Anterior cingulate cortex (tissue), 58 donors: ENCODE measurements around the gene TRIP13.
"Not testable (repeated sequence)": the region's sequence is repeated elsewhere in the genome, so short reads cannot be mapped to it uniquely, and the experiment has no call there.

Source experiments
- DNase-seq, 58 donors: peaks; one replicate each; lab custom pipeline; 2025; lab: John Stamatoyannopoulos, UW

The TRIP13 gene

DNA sequence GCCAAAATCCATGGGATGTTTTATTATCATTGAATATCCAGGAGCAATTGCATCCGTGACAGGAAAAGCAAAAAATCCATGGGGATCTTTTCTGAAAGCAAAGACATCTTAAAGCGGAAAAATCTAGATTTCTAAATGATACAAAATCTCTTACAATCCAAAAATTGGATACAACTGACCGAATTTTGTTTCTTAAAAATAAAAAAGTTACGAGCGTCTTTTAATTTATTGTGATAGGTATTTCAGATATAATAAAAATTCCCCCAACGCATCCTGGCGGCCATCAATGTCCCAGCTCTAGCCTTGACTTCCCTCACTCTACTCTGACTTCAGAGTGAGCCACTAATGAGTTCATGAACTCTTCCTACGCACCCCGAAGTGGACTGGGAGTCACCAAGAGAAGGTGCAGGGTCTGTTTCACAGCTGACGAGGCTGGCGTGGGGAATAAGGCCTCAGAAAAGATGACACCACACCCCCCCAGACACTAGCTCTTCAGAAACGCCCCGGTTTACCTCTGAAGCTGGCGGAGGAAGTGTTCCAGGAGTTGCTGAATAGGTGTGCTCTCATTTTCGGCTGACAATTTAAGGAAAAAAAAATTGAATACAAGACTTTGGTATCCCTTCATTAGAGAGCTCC lies 3.5 kb upstream of the TRIP13 start:
- DNase-seq, result no peak

DNA sequence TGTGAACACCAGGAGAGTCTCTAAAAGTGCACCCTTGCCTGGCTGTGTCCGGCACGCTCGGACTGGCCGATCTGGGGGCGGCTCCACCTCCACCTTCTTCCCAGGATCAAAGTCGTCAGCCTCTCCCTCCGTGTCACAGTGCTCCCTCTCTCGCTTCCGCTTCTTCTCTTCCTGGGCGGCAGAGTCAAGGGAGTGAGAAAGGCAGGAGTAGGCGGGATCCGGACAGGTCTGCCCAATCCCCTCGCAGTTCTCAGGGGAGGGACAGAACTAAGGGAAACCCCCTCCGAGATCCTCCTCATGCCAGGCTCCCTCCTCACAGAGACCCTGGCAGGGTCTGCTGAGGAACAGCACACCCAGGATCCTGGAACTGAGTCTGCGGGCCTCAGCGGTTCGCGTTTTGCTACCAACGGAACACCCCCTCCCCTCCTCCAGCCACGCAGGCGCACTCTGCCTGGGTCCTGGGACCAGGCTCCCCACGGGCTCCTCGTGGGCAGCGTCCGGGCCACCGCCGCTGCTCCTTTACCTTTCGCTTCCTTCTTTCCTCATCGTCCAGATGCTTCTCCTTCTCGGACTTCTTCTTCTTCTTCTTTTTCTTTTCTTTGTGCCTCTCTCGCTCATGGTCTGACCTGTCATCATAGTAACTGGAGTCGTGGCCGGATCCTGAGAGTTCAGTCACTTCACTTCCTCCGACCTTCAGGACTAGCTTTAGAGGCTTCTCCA lies 1.4 kb upstream of the TRIP13 start:
- DNase-seq, result no peak

DNA sequence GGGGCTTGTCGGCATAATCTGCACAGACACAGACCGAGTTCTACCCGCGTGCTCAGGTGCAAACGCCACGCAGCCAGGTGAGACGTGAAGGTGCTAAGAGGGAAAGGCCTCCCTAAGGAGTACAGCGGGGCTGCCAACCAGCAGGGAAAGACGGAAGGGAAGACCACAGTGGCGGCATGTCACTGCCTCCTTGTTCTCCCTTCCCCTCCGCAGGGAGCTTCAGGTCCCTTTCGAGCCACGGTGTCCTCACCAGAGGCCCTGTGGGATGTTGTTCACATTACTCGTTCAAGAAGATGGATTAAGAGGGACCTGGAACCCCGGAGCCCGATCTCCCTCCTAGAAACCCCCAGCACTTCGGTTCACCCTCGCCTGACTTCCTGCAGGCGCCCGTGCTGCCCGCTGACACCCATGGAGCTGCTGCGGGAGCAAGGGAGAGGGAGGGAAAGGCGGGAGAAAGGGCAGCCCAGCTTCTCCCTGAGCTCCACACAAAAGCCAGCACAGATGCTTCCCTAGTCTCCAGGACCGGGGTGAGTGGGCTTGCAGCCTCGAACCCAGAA lies 769 bp upstream of the TRIP13 start:
- peak in 1 of 58 donors; percentile 46 for DNase-seq

DNA sequence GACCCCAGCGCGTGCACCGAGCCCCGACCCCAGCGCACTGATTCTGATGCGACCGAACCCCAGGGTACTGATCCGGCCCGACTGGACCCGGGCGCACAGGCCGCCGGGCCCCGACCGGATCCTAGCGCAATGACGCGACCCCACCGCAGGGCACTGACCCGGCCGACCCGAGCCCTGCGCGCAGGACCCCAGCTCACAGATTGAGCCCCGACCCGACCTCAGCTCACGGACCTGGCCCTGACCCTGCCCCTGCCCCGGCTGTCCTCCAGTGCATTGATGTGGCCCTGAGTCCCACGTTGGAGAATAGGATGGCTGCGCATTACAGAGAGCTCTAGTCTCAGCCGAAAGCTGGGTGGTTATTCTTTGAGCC lies 438 bp downstream of the TRIP13 start:
- DNase-seq, result no peak

DNA sequence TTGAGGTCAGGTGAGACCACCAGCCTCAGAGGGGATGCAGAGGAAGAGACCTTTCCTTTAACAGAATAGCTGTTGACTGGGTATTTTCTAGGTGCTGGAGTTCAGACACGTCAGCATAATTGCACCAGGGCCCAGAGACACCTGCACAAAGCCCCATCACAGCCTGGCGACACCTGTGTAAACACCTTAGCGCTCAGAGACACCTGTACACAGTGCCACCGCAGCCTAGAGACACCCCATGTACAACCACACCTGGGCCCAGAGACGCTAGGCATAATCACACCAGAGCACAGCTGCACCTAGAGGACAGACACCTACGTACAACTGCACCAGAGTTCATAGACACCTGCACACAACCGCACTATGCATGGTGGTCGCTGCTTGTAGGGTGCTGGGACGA lies 1.0 kb downstream of the TRIP13 start:
- no peak for DNase-seq

DNA sequence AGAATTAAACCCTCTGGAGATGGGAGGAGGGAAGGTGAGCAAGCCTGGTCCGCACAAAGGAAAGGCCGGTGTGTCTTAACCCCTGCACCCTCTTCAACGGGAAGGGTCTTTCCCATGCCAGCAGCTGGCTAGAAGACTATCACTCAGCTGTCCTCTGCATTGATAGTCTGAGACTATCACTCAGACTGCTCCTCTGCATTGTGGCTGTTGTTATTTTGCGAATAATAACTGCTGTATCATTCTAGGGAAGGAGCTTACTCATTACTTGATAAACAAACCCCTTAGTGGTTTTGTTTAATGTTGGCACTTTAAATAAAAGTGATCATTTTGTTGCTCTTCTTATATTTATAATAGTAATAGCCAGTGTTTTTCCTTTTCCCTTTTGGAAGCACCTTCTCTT lies 8.1 kb downstream of the TRIP13 start:
- no peak for DNase-seq

DNA sequence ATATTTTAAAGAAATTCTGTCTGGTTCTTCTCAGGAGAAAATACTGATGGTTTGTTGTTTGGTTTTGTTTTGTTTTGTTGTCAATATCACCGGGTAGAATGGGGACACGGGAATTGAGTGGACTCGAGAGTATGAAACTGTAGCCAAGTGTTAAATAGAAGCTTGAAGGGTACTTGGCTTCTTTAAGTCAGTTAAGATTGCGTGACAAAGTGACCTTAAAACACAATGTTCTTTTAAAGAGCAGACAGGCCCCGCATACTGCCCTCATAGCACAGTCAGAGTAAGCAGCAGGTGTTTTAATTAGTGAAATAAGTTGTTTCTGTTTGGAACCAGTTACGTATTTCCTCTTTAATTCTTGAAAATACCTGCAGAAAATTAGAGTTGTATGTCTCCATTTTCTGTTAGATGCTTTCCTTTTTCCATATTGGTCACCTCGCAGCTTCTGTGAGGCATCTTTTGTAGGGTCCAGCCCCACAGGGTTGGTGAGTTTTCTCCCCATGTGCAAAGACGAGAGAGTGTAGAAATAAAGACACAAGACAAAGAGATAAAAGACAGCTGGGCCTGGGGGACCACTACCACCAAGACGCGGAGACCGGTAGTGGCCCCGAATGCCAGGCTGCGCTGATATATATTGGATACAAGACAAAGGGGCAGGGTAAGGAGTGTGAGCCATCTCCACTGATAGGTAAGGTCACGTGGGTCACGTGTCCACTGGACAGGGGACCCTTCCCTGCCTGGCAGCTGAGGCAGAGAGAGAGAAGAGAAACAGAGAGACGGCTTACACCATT lies 9.6 kb downstream of the TRIP13 start:
- no peak for DNase-seq

DNA sequence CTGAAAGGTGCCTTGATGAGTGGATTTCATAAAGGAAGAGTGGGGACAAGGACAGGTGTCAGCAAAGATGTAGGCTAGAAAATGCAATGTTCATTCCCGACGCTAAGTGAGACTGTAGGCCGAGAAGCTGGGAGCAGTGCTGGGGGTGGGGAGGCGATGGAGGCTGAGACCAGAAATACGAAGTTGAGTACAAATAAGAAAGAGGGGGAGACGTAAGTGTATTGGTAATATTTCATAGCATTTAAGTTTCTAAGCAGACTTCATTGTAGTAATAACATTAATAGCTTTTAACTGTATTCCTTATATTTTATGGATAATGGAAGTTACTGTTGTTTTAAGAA lies 11.0 kb downstream of the TRIP13 start:
- no peak for DNase-seq

DNA sequence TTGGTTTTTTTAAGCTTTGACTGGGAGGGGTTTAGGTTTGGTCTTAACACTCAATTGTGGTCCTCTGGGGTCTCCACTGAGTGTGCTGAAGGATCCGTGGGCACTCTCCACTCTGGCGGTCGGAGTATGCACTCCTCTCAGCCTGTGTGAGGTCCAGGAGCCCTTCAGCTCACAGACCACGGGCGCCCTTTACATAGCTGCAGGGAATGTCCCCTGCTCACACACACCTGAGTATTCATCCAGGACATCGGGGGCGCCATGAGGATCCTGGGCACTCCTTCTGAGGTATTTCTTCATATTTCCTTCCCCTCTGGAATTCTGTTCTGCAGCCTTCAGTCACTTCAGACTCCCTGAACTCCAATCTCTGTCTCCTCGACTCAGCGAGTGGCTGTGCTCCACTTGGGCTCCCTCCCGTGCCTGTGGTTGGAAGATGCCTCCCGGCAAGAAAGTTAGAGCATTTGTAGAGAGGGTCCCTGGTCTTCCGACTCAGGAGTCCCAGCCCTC lies 12.5 kb downstream of the TRIP13 start:
- DNase-seq, result no peak

DNA sequence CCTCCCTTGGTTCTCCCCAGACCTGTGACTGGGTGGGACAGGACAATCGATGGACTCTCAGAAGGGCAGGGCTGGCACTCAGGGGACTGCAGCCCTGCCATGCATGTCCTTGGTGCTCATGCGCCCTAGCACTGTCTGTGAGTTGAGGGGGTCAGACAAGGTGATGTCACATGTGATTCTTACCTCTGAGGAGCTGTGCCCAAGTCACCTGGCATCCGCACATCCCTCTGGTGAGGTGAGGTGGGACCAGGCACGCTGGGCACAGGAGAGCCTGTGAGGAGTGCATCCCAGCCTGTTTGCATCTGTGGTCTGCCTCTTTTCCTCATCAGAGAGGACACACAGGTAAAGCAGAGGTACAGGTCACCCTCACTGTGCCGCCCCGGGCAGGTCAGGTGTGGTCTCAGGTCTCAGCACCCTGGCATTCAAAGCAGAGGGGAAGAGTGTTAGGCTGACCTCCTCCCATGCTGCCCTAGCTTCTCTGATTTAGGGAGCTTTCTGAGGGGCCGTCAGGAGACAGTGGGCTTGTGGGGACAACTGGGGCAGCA lies 14.8 kb downstream of the TRIP13 start:
- DNase-seq, result no peak

DNA sequence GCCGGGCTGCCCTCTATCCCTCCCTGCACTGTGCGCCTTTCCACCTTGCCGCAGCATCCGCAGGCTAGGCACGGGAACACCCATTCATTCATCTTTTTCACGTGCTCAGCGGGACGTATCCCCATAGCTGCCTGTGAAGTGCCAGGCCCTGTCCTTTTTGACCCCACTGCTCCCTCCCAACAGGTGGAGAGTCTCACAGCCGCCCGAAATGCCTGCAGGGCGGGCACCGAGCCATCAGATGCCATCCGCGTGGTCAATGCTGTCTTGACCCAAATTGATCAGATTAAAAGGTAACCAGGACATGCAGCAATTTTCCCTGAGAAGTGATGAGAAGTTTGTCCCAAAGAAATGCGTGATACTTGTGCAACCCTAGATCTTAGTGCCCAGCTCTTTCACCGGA lies 15.5 kb downstream of the TRIP13 start:
- no peak for DNase-seq

DNA sequence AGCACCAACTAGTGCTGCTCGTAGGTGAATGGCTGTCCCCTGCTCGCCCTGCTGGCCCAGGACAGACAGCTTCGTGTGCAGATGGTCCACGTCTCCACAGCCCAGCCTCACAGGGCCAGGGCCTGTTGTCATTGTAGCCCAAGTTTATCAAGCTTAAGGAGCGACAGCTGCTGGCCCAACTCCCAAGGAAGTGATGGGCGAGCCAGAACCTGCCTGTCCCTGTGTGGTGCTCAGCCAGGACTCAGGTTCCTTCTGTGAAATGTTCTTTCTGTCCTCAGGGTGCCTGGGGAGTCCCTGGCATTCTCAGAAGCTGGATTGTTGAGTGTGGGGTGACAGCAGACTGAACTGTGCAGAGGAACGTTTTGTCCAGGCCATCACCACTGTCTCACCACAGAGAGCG lies 16.4 kb downstream of the TRIP13 start:
- no peak for DNase-seq

DNA sequence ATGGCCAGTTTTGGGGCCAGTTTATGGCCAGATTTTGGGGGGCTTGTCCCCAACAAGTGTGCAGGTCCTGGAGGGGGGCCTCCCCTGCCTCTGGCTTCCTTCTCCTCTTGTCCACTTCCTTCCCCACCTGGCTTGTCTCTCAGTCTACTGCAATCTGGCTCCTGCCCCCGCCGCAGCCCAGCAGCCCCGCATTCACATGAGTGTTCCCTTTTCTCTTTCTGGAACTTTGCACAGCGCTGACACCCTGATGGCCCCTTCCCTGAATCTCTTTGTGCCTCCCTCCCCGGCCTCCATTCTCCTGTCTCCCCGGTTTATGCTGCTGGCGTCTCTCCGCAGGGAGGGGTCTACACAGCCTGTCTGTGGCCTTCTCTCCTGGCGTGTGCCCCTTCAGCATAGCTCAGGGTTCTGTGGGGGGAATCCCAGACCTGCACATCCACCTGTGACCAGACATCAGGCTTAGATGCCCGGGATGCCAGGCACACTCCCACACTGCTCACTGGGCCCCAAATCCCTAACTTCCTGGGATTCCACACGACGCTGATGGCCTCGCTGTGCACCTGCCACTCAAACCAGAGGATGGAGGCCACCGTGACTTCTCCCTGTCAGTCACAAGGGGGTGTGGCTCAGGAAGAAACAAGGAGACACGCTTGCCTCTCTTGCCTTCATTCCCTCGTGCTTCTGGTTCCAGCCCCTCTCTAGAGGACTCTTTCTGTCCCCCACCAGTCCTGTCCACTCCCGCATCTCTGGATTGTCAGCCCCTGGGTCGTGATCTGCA lies 17.5 kb downstream of the TRIP13 start:
- DNase-seq, result no peak

DNA sequence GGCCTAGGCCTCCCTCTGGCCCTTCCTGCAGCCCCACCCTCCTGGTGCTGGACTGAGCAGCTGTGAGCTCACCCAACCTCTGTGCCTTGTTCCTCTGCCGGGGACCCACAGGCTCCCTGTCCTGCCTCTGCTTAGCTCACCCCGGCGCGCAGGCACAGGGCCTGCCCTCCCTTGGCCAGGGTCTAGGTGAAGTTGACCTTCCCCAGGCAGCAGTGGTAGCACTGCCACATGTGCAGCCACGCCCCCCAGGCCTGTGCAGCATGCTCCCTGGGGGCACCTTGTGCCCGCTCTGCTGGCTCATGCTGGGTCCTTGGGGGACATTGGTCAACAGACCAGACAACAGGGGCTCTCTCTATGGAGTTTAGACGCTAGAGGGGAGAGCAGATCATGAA lies 18.1 kb downstream of the TRIP13 start:
- no peak for DNase-seq

DNA sequence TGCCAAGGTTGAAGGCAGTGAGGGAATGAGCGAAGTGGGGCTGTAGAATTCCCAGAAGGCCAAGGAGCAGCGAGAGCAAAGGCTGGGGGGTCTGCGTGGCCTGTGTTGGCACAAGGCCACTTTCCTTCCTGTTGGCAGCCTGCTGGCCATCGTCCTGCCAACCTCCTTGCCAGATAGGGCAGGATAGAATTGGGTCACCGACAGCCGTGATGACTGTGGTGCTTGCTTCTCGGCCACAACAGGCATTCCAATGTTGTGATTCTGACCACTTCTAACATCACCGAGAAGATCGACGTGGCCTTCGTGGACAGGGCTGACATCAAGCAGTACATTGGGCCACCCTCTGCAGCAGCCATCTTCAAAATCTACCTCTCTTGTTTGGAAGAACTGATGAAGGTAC lies 18.9 kb downstream of the TRIP13 start:
- DNase-seq, result peak in 1 of 58 donors; percentile 30

DNA sequence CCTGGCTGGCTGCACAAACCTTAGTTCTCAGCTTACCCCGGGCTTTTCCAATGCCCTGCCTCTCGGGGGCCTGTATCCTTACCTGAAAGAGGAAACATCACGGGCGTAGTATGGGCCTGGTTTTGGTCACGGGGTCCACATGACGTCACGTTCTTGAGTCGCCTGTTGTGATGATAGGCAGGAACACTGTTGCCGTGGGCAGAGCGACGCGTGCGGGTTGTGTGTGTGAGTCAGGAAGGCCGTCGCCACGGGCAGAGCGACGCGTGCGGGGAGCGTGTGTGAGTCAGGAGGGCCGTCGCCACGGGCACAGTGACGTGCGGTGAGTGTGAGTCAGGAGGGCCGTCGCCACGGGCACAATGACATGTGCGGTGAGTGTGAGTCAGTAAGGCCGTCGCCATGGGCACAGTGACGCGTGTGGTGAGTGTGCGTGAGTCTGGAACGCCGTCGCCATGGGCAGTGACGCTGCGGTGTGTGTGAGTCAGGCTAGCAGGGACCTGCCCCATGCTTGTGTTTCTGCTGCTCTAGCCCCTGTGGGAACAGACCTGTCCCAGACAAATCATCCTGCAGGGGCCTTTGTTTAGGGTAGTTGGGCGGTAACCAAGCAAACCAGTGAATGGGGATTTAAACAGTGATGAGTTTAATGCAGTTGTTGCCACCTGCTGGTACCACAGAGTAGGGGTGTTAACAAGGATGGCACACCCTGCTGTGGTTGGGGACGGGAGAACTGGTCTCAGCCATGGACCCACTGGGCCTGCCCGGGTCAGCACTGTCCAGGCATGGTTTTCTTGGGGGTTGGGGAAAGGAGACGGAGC lies 19.8 kb downstream of the TRIP13 start:
- peak in 41 of 58 donors; percentile 10 to 81 (median 46) for DNase-seq

DNA sequence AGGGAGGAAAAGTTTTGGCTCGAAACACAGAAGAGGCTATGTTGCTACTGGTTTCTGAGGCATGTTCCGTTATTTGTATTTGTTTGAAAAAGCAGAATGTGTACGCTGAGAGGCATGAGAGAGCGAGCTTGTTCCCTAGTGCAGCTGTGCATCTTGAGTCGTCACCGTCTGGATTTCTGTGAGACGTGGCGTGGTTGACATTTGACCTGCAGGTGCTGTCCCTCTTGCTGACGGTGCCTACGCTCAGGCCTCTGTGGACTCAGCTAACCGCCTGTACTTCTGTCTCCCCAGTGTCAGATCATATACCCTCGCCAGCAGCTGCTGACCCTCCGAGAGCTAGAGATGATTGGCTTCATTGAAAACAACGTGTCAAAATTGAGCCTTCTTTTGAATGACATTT lies 21.5 kb downstream of the TRIP13 start:
- DNase-seq, result no peak

DNA sequence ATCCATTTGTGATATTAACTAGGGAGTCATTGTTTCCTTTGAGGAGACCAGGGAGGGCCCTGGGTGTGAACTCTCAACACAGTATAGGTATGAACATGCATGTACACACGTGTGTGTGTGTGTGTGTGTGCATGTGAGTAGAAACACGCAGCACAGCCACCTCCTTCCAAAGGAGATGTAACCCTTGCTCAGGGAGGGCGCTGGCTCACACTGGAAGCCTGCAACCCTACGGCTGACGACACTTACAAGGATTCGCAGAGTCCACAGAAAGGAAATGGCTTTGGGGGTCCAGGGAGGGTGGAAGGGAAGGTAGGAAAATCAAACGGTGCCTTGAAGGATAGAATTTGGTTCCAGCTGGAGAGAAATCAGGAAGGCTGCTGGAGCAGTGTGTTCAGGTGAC lies 21.9 kb downstream of the TRIP13 start:
- no peak for DNase-seq

DNA sequence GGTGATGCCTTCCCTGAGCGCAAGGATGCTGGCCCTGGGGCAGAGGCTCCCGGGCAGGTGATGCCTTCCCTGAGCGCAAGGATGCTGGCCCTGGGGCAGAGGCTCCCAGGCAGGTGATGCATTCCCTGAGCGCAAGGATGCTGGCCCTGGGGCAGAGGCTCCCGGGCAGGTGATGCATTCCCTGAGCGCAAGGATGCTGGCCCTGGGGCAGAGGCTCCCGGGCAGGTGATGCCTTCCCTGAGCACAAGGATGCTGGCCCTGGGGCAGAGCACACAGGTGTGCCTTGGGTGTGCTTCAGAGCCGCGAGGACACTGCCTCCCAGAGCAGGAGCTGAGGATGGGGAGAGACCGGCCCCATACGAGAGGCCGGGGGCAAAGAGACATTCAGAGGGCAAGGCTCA lies 22.7 kb downstream of the TRIP13 start:
- not testable (repeated sequence) for DNase-seq
